GM18517 (cell line): ENCODE measurements around the gene ECHS1.

Experiments
- ATAC-seq: cut with Tn5 transposase; IDR thresholded peaks from one replicate; pipeline ENCODE4 v1.9.1; 2021; ENCODE audit warnings: mild to moderate bottlenecking, moderate library complexity; ENCODE audit not compliant: unreplicated experiment

ECHS1 gene

DNA sequence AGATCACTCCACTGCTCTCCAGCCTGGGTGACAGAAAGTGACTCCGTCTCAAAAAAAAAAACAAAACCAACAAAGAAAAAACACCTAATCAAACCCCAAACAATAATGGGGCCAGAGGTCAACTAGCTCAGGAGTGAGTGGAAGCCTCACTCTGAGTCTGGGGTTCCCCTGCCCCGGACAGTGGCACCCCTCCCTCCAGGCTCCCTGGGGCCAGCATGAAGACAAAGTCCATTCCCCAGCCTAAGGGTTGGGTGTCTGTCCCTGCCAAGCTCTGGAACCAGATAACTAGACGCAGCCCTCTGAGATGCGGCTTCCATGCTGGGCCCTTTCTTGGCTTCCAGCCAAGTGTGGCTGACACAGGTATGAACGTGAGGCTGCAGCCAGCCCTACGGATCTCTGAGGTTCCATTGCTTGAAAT, 13.6 kb downstream of the ECHS1 start:
- no peak for ATAC-seq

DNA sequence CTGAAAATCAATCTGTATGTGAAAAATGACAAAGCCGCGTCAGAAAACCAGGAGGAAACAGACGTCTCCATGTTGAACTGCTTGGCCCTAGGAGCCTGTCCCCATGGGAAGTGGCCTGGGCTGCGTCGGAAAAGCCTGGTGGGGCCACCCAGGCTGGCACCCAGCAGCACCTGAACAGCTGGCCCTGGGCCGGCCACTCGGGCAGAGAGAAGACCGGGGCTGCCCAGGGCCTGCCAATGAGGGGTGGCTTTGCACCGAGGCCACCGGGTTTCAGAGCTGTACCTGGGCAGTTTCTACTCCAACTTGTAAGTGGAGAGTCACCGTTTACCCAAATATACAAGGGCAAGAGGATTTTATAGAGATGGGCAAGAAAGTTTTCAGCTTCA, 14.2 kb downstream of the ECHS1 start:
- no peak for ATAC-seq

DNA sequence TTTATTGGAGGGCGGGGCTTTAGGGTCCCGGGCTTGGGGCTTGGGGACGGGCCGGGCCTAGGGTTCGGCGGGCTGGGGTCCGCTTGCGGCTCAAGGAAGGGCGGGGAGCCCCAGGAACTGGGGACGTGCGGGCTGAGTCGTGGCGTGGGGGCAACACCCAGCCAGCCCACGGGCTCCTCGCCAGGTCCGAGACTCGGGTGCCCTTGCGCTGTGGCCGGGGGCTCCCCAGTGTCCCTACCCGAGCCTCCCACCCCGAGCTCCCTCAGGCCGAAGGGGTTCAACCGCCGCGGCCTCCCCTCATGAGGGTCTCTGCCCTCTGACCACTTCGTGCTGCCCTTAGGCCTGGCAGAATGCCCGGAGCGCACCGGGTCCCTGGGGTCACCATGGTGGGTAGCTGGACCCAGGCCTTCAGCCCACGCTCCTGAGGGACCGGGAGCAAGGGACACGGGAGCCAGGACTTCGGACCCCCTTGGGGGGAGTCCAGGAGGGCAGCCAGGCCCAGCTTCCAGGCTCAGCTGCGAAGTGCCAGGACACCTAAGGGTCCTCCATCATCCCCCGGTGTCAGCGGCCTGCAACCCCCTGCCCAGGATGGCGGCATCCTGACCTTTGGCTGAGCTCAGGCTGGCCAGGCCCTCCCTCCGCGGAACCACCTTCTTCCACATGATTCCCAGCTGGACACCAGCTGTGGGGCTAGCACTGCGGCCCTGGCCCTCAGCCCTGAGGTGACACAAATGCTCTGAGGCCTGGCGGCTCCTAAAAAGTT, 14.8 kb downstream of the ECHS1 start:
- ATAC-seq = no peak

DNA sequence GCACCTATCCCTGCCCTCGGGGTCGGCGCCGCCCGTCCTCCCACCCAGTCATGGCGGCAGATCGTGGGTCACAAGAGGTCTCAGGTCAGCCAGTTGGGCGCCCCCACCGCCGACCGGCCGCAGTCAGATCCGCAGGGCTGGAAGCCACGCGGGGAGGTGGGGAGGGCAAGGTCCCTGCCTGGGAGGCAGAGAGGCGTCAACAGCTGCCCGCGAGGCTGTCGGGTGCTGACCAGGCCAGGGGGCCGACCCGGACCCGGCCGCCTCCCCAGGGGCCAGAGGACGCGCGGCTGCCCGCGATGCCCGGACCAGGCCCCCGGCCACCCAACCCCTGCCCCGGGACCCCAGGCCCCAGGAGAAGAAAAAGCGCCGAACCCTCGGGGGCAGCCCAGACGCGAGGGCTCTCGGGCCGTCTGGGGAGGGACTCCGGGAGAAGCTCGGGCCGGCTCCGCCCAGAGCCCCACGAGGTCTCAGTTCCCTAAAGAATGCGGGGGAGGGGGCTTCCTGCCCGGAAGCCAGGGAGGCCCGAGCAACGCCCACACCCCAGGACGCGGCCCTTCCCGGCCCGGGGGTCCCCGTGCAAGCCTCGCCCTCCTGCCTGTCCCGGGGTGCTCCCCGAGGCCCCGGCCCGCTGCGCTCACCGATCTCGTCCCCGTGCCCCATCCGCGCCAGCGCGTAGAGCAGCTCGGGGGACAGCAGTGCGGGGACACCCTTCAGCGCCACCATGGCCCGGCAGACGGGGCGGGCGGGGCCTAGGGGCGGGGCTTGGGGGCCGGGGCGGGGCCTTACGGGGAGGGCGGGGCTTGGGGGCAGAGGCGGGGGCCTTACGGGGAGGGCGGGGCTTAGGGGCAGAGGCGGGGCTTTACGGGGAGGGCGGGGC, 15.6 kb downstream of the ECHS1 start, which contains the start of gene FUOM:
Gene FUOM (minus strand): TSS at position 735 of the 877 bp plus-strand sequence. CDS start 12 bp downstream, at position 723.
- ATAC-seq = peak; percentile 72

- no peak for ATAC-seq
Measured at GRCh38 chr10:133356549-133357284, 16.4 kb downstream of the ECHS1 start.

DNA sequence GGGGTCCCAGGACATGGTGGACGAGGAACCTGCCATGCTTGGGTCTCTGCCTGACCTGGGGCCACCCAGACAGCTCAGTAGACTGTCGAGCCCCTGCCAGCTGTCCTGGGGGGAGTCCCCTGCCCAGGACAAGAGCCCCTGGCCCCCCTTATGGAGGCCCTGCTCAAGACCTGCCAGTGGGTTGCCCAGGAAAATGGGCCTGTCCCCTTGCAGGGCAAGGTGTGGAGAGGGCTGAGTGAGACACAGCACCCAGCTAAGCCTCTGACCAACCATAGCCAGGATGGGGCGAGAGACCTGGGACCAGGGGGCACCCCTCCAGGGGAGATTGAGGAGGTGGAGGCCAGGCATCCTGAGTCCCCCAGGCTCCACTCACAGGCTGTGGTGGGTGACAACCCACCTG, 17.2 kb downstream of the ECHS1 start:
- ATAC-seq = no peak

DNA sequence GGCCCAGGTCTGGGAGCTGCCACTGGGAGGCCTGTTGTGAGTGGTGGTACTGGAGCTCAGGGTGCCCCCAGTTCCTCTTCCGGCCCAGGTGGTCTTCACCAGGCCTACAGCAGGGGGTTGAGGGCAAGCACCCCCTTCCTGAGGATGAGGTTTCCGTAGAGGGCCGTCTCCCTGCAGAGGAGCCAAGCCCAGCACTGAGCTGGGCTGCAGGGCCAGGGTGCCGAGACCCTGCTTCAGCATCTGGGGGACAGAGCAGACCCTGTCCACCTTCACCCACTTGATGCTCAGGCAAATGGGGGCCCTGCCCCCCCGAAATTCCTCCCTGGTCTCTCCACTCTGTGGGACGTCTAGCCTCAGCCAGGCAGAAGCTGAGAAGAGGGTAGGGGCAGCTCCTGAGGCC, 17.9 kb downstream of the ECHS1 start:
- no peak for ATAC-seq

- no peak for ATAC-seq
Measured at GRCh38 chr10:133354672-133355240, 18.4 kb downstream of the ECHS1 start.

- no peak for ATAC-seq
Measured at GRCh38 chr10:133353988-133354605, 19.1 kb downstream of the ECHS1 start.

- no peak for ATAC-seq
Measured at GRCh38 chr10:133353202-133353959, 19.8 kb downstream of the ECHS1 start.

- no peak for ATAC-seq
Measured at GRCh38 chr10:133351408-133352318, 21.5 kb downstream of the ECHS1 start.

- no peak for ATAC-seq
Measured at GRCh38 chr10:133350950-133351329, 22.2 kb downstream of the ECHS1 start.

DNA sequence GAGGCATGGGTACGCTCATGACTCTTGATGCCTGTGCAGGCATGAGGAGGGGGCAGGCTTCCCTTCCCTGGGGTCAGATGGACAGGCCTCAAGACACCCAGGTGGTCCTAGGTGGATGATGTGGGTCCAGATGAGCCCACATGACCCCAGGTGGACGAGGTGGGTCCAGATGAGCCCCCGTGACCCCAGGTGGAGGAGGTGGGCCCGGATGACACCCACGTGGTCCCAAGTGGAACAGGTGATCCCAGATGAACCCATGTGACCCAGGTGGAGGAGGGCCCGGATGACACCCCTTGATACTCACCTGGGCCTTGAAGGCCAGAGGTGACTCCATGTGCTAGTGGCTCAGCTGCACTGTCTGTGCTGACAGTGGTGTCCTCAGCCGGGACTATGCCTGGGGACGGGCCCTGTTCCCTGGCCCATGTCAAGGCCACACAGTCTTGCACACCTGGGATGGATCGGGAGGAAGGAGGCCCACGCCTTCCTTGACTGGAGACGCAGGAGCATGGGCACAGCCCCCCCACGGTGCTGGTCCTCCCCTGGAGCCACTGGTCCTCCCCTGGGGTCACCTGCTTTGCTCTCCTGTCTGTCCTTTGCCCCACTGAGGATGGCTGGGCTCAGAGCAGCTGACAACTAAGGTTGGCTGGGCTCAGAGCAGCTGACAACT, 22.7 kb downstream of the ECHS1 start:
- no peak for ATAC-seq

DNA sequence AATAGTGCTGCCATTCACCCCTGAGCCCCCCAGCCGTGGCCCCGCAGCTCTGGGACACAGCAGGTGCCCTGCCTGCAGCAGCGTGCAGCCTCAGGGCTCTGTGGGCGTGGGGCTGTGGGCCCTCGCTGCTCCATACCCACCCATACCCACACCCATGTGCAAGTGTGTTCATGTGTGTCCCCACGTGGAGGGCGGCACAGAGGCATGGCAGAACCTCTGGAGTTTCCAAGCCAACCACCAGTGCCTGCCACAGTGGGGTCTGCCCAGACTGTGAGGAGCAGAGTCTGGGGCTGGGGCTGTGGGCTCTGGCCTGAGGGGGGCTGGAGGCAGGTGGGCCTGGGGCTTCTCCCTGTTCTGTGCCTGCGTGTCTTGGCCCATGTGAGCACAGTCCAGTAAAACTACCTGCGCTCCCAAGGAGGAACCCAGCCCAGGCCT, 23.6 kb downstream of the ECHS1 start:
- ATAC-seq = no peak

GRCh38 chr10:133349160-133349568, 24.0 kb downstream of the ECHS1 start:
- ATAC-seq = no peak

- ATAC-seq = no peak
Measured at GRCh38 chr10:133347710-133348517, 25.2 kb downstream of the ECHS1 start.

DNA sequence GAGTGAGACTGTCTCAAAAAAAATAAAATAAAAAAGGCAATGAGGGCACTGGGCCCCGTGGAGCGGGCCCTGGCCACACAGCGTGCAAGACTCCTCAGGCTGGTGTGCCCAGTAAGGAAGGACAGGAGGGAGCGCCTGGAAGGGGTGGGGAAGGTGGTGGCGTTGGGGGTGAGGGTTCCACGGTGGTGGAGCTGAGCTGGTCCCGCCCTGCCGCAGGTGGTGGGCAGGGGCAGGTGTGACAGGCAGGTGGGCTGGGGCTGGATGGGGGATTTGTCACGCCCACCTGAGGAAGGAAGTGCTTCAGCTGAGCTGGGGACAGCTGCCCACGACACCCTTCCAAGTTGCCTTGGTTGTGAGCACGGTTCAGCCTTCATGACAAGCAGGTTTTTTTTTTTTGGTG, 26.7 kb downstream of the ECHS1 start:
- ATAC-seq = no peak
